Measurements from ENCODE around the gene ASXL3. TPM values are rescaled to one million over a fixed set of nuclear protein-coding genes. Genes with fewer than 3 reads are reported as not detected.

ASXL3 gene
- total and polyA plus RNA-seq, 2 donors (not counting 3 experiments of a cell fraction or from before 2014, with no cell fraction given) = 0.07 to 0.27 TPM

GRCh38 chr18:33716061-33716683, 138.2 kb downstream of the ASXL3 start:
- POLR2A ChIA-PET = no interaction called here
- Histone ChIP-seq H3K4me1 (ENCODE audit: control insufficient read depth, extremely low read depth, insufficient read depth, low read length) (no peaks in the 10 kb centered on the region), H3K27me3 (ENCODE audit: control insufficient read depth in 2 of 2, insufficient read depth in 2 of 2, low read length in 2 of 2) (no peaks in the 10 kb centered on the region), H2AFZ (ENCODE audit: low read depth, low read length) (no peak overlapping the region), H3K4me2 (ENCODE audit: insufficient read depth, low read length) (no peak overlapping the region), H4K20me1 (replicated peaks; ENCODE audit: control insufficient read depth, extremely low read depth, insufficient read depth, low read length) (no peaks in the 10 kb centered on the region), H3K9ac (replicated peaks; ENCODE audit: extremely low read depth, insufficient read depth, low read length) (no peak overlapping the region), H3K79me2 (ENCODE audit: control insufficient read depth, insufficient read depth, low read length) (no peaks in the 10 kb centered on the region), H3K9me1 (replicated peaks; ENCODE audit: control insufficient read depth, extremely low read depth, insufficient read depth, low read length) (no peaks in the 10 kb centered on the region), H3K27ac (ENCODE audit: insufficient read depth, low read depth, low read length) (no peak overlapping the region), H3K4me3 (replicated peaks in 1 of 3; ENCODE audit: insufficient read depth in 1 of 3, low read depth in 1 of 3, low read length in 3 of 3) (no peak overlapping the region), H3K9me3 (replicated peaks; ENCODE audit: control insufficient read depth, insufficient read depth, low read length) (no peaks in the 10 kb centered on the region), H3K36me3 (ENCODE audit: control insufficient read depth in 2 of 2, extremely low read depth in 1 of 2, insufficient read depth in 2 of 2, low read length in 2 of 2) (no peaks in the 10 kb centered on the region)
- no TSS peak for BruUV-seq (replicated peaks)
- dilution Hi-C loops (cut with MboI; ENCODE audit: extremely low pct_ligation_motif_present, low sequenced_read_pairs) (no loop called here), intact Hi-C loops (cut with micrococcal nuclease) (no loop called here)
- TF ChIP-seq GATA2 (IDR thresholded peaks at IDR 0.05; ENCODE audit: insufficient read depth, insufficient read length, low read depth, low read length) (no peak), POLR2A (IDR thresholded peaks at IDR 0.05; ENCODE audit: low read depth, low read length) (no peak), MYC (IDR thresholded peaks at IDR 0.05; ENCODE audit: low read depth, low read length) (no peak), POLR2AphosphoS5 (IDR thresholded peaks at IDR 0.05; ENCODE audit: insufficient read depth, low read depth, low read length) (no peak), EZH2 (IDR thresholded peaks at IDR 0.05; ENCODE audit: borderline replicate concordance, low read depth, low read length, severe bottlenecking) (no peak), CTCF (IDR thresholded peaks at IDR 0.05; ENCODE audit: extremely low read depth in 1 of 2, insufficient read depth in 1 of 2, low read depth in 1 of 2, low read length in 2 of 2) (no peak), JUN (IDR thresholded peaks at IDR 0.05; ENCODE audit: borderline replicate concordance, insufficient read depth, insufficient read length, low read depth) (no peak), FOS (IDR thresholded peaks at IDR 0.05; ENCODE audit: borderline replicate concordance, insufficient read depth, low read length) (no peak)
- TF ChIP-seq, protein P1, sequence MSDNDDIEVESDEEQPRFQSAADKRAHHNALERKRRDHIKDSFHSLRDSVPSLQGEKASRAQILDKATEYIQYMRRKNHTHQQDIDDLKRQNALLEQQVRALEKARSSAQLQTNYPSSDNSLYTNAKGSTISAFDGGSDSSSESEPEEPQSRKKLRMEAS (IDR thresholded peaks at IDR 0.05; ENCODE audit: insufficient read depth, insufficient read length) = no peak
- CTCF ChIA-PET = no interaction called here
- DNase-seq (ENCODE audit: low read depth, low spot score) = no peak
- no peak for FAIRE-seq
